Forelimb muscle (tissue), 1 donor: ENCODE results near the gene TENM3. TPM values are rescaled to one million over a fixed set of nuclear protein-coding genes. Genes with fewer than 3 reads are reported as not detected.

Experiments used
- DNase-seq: peaks from one replicate; pipeline ENCODE4 v3.0.0-alpha.2; 2013; ENCODE audit warnings: low read depth
- polyA plus RNA-seq: library from polyadenylated mRNA; unstranded; fragments of 120-200 nt; gene quantifications from one replicate; pipeline ENCODE4 v1.2.1, GENCODE V29; 2013; ENCODE audit not compliant: insufficient read length

Gene TENM3
- polyA plus RNA-seq, 1 donor, result 15.3 TPM

GRCh38 chr4:182838535-182838934 lies 595.3 kb downstream of the TENM3 start:
- no peak for DNase-seq

- no peak for DNase-seq
These were observed 596.1 kb downstream of the TENM3 start for GRCh38 chr4:182839256-182839655.

GRCh38 chr4:182840108-182840507 lies 596.9 kb downstream of the TENM3 start:
- DNase-seq, result no peak

GRCh38 chr4:182842104-182842600 lies 599.0 kb downstream of the TENM3 start:
- DNase-seq, result no peak

- no peak for DNase-seq
These were observed 599.7 kb downstream of the TENM3 start for GRCh38 chr4:182842759-182843390.

GRCh38 chr4:182843808-182844325 lies 600.7 kb downstream of the TENM3 start:
- no peak for DNase-seq

GRCh38 chr4:182845618-182846017 lies 602.4 kb downstream of the TENM3 start:
- DNase-seq, result no peak

- no peak for DNase-seq
These were observed 602.8 kb downstream of the TENM3 start for GRCh38 chr4:182846036-182846435.

- DNase-seq, result no peak
These were observed 604.6 kb downstream of the TENM3 start for GRCh38 chr4:182847576-182848450.

GRCh38 chr4:182848685-182849084 lies 605.5 kb downstream of the TENM3 start:
- DNase-seq, result no peak
